ENCODE measurements around the gene DST. TPM values are rescaled to one million over a fixed set of nuclear protein-coding genes. Genes with fewer than 3 reads are reported as not detected.
A peak's percentile ranks its signal among the peaks of the same experiment; 100 is the strongest.

DST gene
- total RNA-seq, 1 experiment from 2014 or later: 132 TPM

GRCh38 chr6:56524891-56525703 lies 117.6 kb downstream of the DST start:
- ATAC-seq: no peak
- no peak for DNase-seq (ENCODE audit: low spot score)
- no peak for TF ChIP-seq HMGXB4 (CRISPR knock-in tag; IDR thresholded peaks at IDR 0.05)
- no peak for TF ChIP-seq CDX4 (CRISPR knock-in tag; IDR thresholded peaks at IDR 0.05; ENCODE audit: borderline replicate concordance)
- no peak for TF ChIP-seq SP1 (CRISPR knock-in tag; conservative IDR thresholded peaks at IDR 0.05)
- no peak for TF ChIP-seq ZNF232 (CRISPR knock-in tag; IDR thresholded peaks at IDR 0.05)
- TF ChIP-seq USF2 (CRISPR knock-in tag; IDR thresholded peaks at IDR 0.05): no peak
- TF ChIP-seq FOXP4 (CRISPR knock-in tag; IDR thresholded peaks at IDR 0.05): no peak
- no peak for TF ChIP-seq ATF1 (CRISPR knock-in tag; IDR thresholded peaks at IDR 0.05)
- TF ChIP-seq JAZF1 (CRISPR knock-in tag; IDR thresholded peaks at IDR 0.05): no peak
- no peak overlapping the region for H3K4me3 Mint-ChIP-seq
- CTCF ChIA-PET: interaction anchor here (1.4 to 2.6 kb wide), 2 partner anchors 17 to 70 kb away, joined by 4 to 10 read pairs; no protein-coding TSS in a partner anchor
- H3K27ac Mint-ChIP-seq: no peak overlapping the region; the same call in none of the 2 replicates
- H3K27me3 Mint-ChIP-seq (ENCODE audit: low read depth): no peaks in the 10 kb centered on the region
- peaks cover 34% of the 10 kb centered on the region for H3K36me3 Mint-ChIP-seq
- peaks cover 64% of the 10 kb centered on the region for H3K4me1 Mint-ChIP-seq
- POLR2A ChIA-PET: no interaction called here
- H3K9me3 Mint-ChIP-seq: 0 out of 2 replicates have a peak, but pooled peaks cover 2% of the 10 kb centered on the region

GRCh38 chr6:56522495-56523270 lies 120.0 kb downstream of the DST start:
- Mint-ChIP-seq H3K9me3 (0 out of 2 replicates have a peak, but pooled peaks cover 6% of the 10 kb centered on the region), H3K4me3 (no peak overlapping the region; the same call in 1 of the 2 replicates), H3K36me3 (peaks cover 26% of the 10 kb centered on the region), H3K4me1 (peaks cover 66% of the 10 kb centered on the region), H3K27me3 (ENCODE audit: low read depth) (no peaks in the 10 kb centered on the region), H3K27ac (peak overlapping the region; percentile 91)
- ATAC-seq: peak; percentile 19; the same call in 1 of the 2 replicates
- DNase-seq (ENCODE audit: low spot score): no peak
- TF ChIP-seq IRF1 (CRISPR knock-in tag; IDR thresholded peaks at IDR 0.05): no peak
- TF ChIP-seq GABPB1 (CRISPR knock-in tag; IDR thresholded peaks at IDR 0.05): no peak
- no peak for TF ChIP-seq NR2C2 (CRISPR knock-in tag; IDR thresholded peaks at IDR 0.05)
- no peak for TF ChIP-seq PREB (CRISPR knock-in tag; IDR thresholded peaks at IDR 0.05; ENCODE audit: borderline replicate concordance)
- TF ChIP-seq ETV6 (CRISPR knock-in tag; IDR thresholded peaks at IDR 0.05): no peak
- TF ChIP-seq ESRRA (CRISPR knock-in tag; IDR thresholded peaks at IDR 0.05; ENCODE audit: borderline replicate concordance): no peak
- no peak for TF ChIP-seq NR1H2 (CRISPR knock-in tag; IDR thresholded peaks at IDR 0.05)
- no peak for TF ChIP-seq FOXP1 (CRISPR knock-in tag; IDR thresholded peaks at IDR 0.05; ENCODE audit: borderline replicate concordance)
- TF ChIP-seq TEAD4 (CRISPR knock-in tag; IDR thresholded peaks at IDR 0.05): no peak
- no peak for TF ChIP-seq ERG (CRISPR knock-in tag; IDR thresholded peaks at IDR 0.05)
- TF ChIP-seq HMGXB4 (CRISPR knock-in tag; IDR thresholded peaks at IDR 0.05): no peak
- no peak for TF ChIP-seq MAX (CRISPR knock-in tag; IDR thresholded peaks at IDR 0.05)
- no peak for TF ChIP-seq TEAD1 (CRISPR knock-in tag; IDR thresholded peaks at IDR 0.05)
- no peak for TF ChIP-seq ZNF396 (CRISPR knock-in tag; IDR thresholded peaks at IDR 0.05; ENCODE audit: borderline replicate concordance)
- POLR2A ChIA-PET: no interaction called here
- CTCF ChIA-PET: interaction anchor here (1.1 to 1.7 kb wide), 3 partner anchors 20 to 152 kb away, joined by 4 to 7 read pairs (median 5); no protein-coding TSS in a partner anchor

Data from WTC11 (cell line).